ENCODE measurements around the gene TRO.

The TRO gene

GRCh38 chrX:54920610-54921426 is at the start of gene TRO:
TSS of gene TRO (plus strand) at chrX:54920824. CDS start at chrX:54922247, 1,423 bp downstream.
- no peak for DNase-seq

GRCh38 chrX:54885740-54886139 is 34.9 kb upstream of the TRO start:
- DNase-seq = no peak

GRCh38 chrX:54891573-54891972 is 29.1 kb upstream of the TRO start:
- DNase-seq = no peak

GRCh38 chrX:54894159-54894558 is 26.5 kb upstream of the TRO start:
- no peak for DNase-seq

- DNase-seq = no peak
These were observed 10.7 kb upstream of the TRO start for GRCh38 chrX:54909941-54910340.

- peak; percentile 8 for DNase-seq
These were observed 900 bp downstream of the TRO start for GRCh38 chrX:54921427-54922021.

GRCh38 chrX:54922547-54922946 is 1.9 kb downstream of the TRO start:
- no peak for DNase-seq

GRCh38 chrX:54923376-54923775 is 2.8 kb downstream of the TRO start:
- no peak for DNase-seq

- DNase-seq = no peak
These were observed 6.4 kb downstream of the TRO start for GRCh38 chrX:54926978-54927377.

GRCh38 chrX:54928876-54929275 is 8.3 kb downstream of the TRO start:
- DNase-seq = no peak

GRCh38 chrX:54930291-54931049 is 9.8 kb downstream of the TRO start:
- no peak for DNase-seq

- no peak for DNase-seq
These were observed 10.5 kb downstream of the TRO start for GRCh38 chrX:54931107-54931506.

- DNase-seq = no peak
These were observed 12.7 kb downstream of the TRO start for GRCh38 chrX:54933150-54933826.

GRCh38 chrX:54934058-54934457 is 13.4 kb downstream of the TRO start:
- DNase-seq = no peak

- no peak for DNase-seq
These were observed 14.3 kb downstream of the TRO start for GRCh38 chrX:54934890-54935289.

- DNase-seq = no peak
These were observed 14.7 kb downstream of the TRO start for GRCh38 chrX:54935306-54935705.

- DNase-seq = no peak
These were observed 16.8 kb downstream of the TRO start for GRCh38 chrX:54937416-54937815.

GRCh38 chrX:54944816-54945215 is 24.2 kb downstream of the TRO start:
- DNase-seq = no peak

GRCh38 chrX:54945224-54945623 is 24.6 kb downstream of the TRO start:
- DNase-seq = no peak

GRCh38 chrX:54950730-54951375 is 30.2 kb downstream of the TRO start:
- DNase-seq = peak; percentile 43

- DNase-seq = no peak
These were observed 41.1 kb downstream of the TRO start for GRCh38 chrX:54961750-54962149.

GRCh38 chrX:54964766-54965497 is 44.3 kb downstream of the TRO start:
- no peak for DNase-seq
